HL-60/S4 treated with phorbol 12-myristate 13-acetate at 8.2 ng/mL for 4 days and 3 days (cell line): Measurements from ENCODE around the gene HOXB5.

Experiments used
- in situ Hi-C: fragments of 300-500 bp; cut with MboI; formaldehyde crosslinking; loops from 2 replicates; pipeline ENCODE4 v1.15.0; 2022; ENCODE audit warnings: low sequenced_read_pairs

The HOXB5 gene

GRCh38 chr17:48617471-48618255, 24.1 kb upstream of the HOXB5 start:
- in situ Hi-C loops = no loop called here

GRCh38 chr17:48616717-48617470, 23.3 kb upstream of the HOXB5 start:
- in situ Hi-C loops = no loop called here

- in situ Hi-C loops = no loop called here
Measured at GRCh38 chr17:48615963-48616716, 22.6 kb upstream of the HOXB5 start.

GRCh38 chr17:48615047-48615962, 21.7 kb upstream of the HOXB5 start, which contains the start of gene HOXB8:
Gene HOXB8, minus strand, starts transcription at chr17:48615292. Its CDS starts 588 bp downstream, at chr17:48614704.
- in situ Hi-C loops = no loop called here

- in situ Hi-C loops = no loop called here
Measured at GRCh38 chr17:48613862-48614694, 20.5 kb upstream of the HOXB5 start.

DNA sequence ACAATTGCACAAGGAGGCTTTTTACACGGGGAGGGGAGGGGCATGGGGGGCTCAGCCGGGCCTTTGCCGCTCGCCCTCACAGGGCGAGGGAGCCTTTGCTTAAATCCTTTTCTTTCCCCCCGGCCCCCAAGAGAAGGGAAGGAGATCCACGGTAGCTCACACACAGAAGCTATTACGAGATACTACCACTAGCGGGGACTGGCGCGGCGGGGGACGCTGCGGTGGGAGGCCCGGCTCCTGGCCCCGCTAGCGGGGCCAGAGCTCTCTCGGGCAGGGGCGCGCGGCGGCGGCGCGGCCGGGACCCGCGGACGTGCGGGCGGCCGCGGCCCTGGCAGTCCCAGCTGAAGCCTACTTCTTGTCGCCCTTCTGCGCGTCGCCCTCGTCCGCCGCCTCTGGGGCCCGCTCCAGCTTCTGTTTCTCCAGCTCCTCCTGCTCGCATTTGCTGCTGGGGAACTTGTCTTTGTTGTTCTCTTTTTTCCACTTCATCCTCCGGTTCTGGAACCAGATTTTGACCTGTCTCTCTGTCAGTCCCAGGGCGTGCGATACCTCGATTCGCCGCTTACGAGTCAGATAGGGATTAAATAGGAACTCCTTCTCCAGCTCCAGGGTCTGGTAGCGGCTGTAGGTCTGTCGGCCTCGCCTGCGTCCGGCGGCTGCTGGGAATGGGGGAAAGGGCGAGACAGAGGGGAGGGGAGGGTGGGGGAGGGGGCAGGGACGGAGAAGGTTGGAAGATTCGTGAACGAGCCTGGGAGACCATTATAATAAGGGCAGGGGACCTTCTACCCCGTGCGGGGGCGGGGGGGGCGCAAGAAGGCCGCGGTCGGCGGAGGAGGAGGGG, 19.5 kb upstream of the HOXB5 start:
- in situ Hi-C loops = no loop called here

- in situ Hi-C loops = no loop called here
Measured at GRCh38 chr17:48612456-48612853, 18.9 kb upstream of the HOXB5 start.

GRCh38 chr17:48611681-48612455, 18.3 kb upstream of the HOXB5 start:
- in situ Hi-C loops = no loop called here

- in situ Hi-C loops = no loop called here
Measured at GRCh38 chr17:48611213-48611612, 17.6 kb upstream of the HOXB5 start.

GRCh38 chr17:48610282-48611211, 17.0 kb upstream of the HOXB5 start, which contains the start of gene HOXB7:
Gene HOXB7, minus strand, starts transcription at chr17:48611017. Its CDS starts 99 bp downstream, at chr17:48610918.
- in situ Hi-C loops = no loop called here

DNA sequence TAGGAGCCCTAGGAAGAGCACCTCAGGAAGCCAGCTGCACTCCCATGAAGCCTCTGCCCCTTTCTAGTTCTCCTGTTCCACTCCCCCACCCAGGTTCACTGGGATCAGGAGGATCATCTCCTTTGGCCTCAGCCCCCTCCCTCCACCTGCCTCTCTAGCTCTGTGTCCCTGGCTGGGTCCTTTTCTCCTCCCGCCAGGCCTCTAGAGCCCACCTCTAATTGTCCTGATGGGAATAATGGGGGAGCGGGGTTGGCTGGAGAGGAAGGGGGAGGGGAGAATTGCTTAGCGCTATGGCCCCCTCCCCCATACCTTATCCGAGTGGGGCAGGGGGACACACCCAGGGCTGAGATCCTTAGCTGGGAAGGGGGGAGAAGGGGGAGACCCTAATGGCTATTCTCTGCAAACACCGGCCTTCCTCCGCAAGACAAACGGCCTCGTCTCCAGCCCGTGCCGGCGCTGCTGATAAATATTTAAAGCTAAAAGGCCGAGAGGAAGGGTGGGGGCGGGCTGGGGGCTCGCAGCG, 16.2 kb upstream of the HOXB5 start:
- in situ Hi-C loops = no loop called here

GRCh38 chr17:48609033-48609432, 15.5 kb upstream of the HOXB5 start:
- in situ Hi-C loops = no loop called here

- in situ Hi-C loops = no loop called here
Measured at GRCh38 chr17:48608494-48608834, 14.9 kb upstream of the HOXB5 start.

- in situ Hi-C loops = no loop called here
Measured at GRCh38 chr17:48606892-48607614, 13.5 kb upstream of the HOXB5 start.

DNA sequence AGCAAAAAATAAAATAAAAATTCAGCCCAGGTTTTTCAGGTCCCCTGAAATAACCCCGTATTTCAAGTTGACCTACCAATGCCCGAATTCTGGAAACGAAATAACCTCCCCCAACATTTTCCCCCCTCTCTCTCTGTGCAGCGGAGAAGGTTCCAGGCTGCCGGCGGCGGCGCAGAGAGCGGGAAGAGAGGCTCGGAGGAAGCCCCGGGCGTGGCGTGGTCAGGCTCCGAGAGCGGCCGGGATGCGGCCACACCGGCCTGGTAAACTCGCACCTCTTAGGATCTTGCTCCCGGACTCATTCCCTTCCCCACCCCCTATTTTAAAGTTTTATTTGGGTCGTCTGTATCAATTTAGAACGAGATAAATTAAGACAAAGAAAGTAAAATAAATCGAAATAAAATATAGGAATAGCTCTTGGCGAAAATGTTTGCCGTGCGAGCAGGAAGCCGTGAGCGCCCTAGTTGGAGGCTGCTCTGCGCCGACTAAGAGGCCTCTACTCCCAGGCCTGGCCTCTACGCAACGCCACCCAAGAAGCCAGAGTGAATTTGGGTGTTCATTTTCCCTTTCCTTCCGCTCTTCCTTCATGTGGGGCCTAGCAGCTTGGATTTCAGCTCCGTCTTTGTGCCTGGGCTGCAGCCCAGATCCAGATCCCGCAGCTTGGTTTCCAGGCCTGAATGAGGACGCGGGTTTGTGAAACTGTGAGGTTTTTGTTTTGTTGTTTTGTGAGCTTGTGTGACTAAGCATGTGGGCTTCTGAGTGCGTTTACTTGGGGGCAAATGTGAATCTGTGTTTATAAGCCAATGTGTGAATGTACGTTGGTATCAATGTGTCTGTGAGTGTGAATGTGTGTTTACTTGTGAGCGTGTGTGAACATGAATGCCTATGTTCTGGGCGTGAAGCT, 12.7 kb upstream of the HOXB5 start:
- in situ Hi-C loops = no loop called here
